Effector memory CD8-positive, alpha-beta T cell (primary cell): ENCODE measurements around the gene MAP2.

Experiments used
- ATAC-seq: fragments of 150-1000 bp; cut with Tn5 transposase; replicated peaks from 2 replicates; pipeline ENCODE4 v1.10.0; 2021; ENCODE audit warnings: mild to moderate bottlenecking, moderate library complexity
- DNase-seq, 3 experiments: peaks; one replicate each; pipeline ENCODE4 v3.0.0; 2021
- H3K27ac Mint-ChIP-seq, 2 donors: one replicate each; pipeline ENCODE4 v1.8.0; 2022; ENCODE audit warnings: mild to moderate bottlenecking in 2 of 2, mixed read lengths in 2 of 2, moderate library complexity in 2 of 2
- H3K27me3 Mint-ChIP-seq, 2 donors: one replicate each; pipeline ENCODE4 v1.8.0; 2022; ENCODE audit warnings: mixed read lengths in 2 of 2
- H3K36me3 Mint-ChIP-seq: one replicate; pipeline ENCODE4 v1.8.0; 2022; ENCODE audit warnings: mild to moderate bottlenecking, moderate library complexity, mixed read lengths; ENCODE audit not compliant: insufficient read depth
- H3K4me1 Mint-ChIP-seq, 2 donors: one replicate each; pipeline ENCODE4 v1.8.0; 2022; ENCODE audit warnings: low read depth in 2 of 2, mixed read lengths in 2 of 2
- H3K4me3 Mint-ChIP-seq, 2 donors: one replicate each; pipeline ENCODE4 v1.8.0; 2022; ENCODE audit warnings: mild to moderate bottlenecking in 2 of 2, mixed read lengths in 2 of 2, moderate library complexity in 2 of 2
- H3K9me3 Mint-ChIP-seq, 2 donors: one replicate each; pipeline ENCODE4 v1.8.0; 2022; ENCODE audit warnings: mixed read lengths in 2 of 2

MAP2 gene

DNA sequence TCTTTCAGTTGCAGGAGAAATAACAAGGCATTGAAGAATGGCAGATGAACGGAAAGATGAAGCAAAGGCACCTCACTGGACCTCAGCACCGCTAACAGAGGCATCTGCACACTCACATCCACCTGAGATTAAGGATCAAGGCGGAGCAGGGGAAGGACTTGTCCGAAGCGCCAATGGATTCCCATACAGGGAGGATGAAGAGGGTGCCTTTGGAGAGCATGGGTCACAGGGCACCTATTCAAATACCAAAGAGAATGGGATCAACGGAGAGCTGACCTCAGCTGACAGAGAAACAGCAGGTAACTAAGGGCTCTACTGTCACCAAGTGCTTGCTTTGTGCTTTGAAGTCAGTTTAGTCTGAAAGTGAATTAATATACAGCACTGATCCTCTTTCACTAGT lies 229.3 kb downstream of the MAP2 start:
- Mint-ChIP-seq H3K9me3 (no peaks in the 10 kb centered on the region), H3K4me3 (no peak overlapping the region), H3K27ac (no peak overlapping the region), H3K4me1 (no peaks in the 10 kb centered on the region), H3K27me3 (no peaks in the 10 kb centered on the region), H3K36me3 (no peaks in the 10 kb centered on the region)
- no peak for ATAC-seq
- DNase-seq, result no peak

DNA sequence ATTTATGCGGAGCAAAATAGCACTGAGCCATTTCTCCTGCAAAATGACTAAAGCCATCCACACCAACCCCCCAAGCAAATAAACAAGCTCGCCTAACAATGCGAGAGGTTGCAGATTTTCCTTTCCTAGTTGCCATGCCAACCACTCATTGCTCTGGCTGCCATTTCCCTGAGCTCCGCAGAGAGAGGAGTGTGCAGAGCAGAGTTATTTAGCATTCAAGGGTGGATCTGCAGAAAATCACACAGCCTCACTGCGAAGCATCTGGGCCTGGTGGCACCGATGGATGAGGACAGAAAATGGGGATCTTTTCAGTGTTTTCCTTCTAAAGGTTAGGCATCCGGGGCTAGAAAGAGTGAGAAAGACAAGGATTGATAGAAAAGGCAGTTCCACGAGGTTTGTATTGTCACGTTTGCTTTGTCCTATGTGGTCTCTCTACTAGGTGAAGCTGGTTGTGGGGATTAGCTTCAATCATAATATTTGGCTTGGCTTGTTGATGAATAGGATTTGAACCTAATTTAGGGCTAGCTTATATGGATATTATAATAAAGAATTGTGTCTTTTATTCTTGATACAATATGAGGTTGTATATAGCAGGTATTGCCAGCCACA lies 237.5 kb downstream of the MAP2 start:
- Mint-ChIP-seq H3K27ac (no peak overlapping the region), H3K4me1 (no peaks in the 10 kb centered on the region), H3K9me3 (peaks cover 0 to 2% of the 10 kb centered on the region in 2 donors), H3K36me3 (no peaks in the 10 kb centered on the region), H3K4me3 (no peak overlapping the region), H3K27me3 (no peaks in the 10 kb centered on the region)
- no peak for ATAC-seq
- DNase-seq, result no peak

DNA sequence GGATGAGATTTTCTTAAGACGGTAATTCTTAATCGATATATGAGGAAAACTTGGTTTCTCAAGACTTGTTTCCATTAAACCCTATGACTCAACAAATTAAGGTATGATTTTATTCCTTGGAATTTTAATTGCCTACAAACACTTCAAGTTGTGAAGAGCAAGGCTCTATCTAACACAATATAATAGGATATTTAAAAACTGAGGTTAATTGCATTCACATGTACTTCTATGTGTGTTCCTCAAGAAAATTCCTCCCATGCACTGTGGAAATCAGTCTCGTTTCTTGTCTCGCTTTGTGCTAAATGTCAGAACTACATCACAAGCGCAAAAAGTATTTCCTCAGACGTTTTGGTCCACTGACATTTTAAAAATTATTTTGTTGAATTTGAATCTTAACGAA lies 238.2 kb downstream of the MAP2 start:
- no peak overlapping the region for H3K4me3 Mint-ChIP-seq
- no peak overlapping the region for H3K27ac Mint-ChIP-seq
- DNase-seq (no peak), ATAC-seq (no peak)
- H3K27me3 Mint-ChIP-seq, result no peaks in the 10 kb centered on the region
- peaks cover 0 to 2% of the 10 kb centered on the region in 2 donors for H3K9me3 Mint-ChIP-seq
- H3K4me1 Mint-ChIP-seq, result no peaks in the 10 kb centered on the region
- no peaks in the 10 kb centered on the region for H3K36me3 Mint-ChIP-seq

DNA sequence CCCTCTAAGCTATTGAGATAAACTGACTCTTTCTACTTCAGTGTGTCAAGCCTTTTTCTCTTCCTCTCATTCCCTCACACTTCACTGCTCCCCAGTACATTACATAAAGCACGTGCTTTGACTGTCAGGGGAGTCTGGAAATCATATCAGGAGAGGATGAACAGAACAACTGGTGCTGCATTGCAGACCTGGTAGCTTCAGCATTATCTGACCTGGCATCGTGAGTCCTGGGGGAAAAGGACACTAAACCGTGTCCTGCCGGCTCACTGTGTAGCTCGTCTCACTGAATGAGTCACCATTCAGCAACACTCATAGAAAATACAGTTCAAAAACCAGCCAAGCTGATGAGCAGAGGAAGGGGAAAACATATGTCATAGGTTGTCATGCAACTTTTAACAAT lies 239.3 kb downstream of the MAP2 start:
- Mint-ChIP-seq H3K4me3 (no peak overlapping the region), H3K9me3 (peaks cover 0 to 2% of the 10 kb centered on the region in 2 donors), H3K27ac (no peak overlapping the region), H3K4me1 (no peaks in the 10 kb centered on the region), H3K27me3 (no peaks in the 10 kb centered on the region), H3K36me3 (no peaks in the 10 kb centered on the region)
- ATAC-seq (no peak), DNase-seq (no peak)

DNA sequence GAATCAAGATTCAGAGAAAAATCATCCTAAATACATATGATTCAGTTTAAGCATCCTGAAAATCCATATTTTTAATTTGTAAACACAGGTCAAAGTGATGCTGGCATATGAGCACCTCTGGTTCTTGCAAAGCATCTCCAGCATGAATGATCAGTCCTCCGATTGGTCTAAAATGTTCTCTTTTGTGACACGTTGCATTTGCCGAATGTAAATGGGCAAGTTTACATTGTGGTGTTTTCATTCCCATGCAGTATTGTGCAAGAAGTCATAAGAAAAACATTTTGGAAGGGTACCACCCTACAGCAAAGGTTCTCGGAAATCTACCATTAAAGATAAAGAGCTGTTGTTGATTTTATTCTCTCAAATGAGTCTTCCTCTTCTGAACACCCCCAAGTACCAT lies 239.8 kb downstream of the MAP2 start:
- Mint-ChIP-seq H3K36me3 (no peaks in the 10 kb centered on the region), H3K27ac (no peak overlapping the region), H3K9me3 (peaks cover 0 to 2% of the 10 kb centered on the region in 2 donors), H3K27me3 (no peaks in the 10 kb centered on the region), H3K4me3 (no peak overlapping the region), H3K4me1 (no peaks in the 10 kb centered on the region)
- no peak for ATAC-seq
- no peak for DNase-seq

DNA sequence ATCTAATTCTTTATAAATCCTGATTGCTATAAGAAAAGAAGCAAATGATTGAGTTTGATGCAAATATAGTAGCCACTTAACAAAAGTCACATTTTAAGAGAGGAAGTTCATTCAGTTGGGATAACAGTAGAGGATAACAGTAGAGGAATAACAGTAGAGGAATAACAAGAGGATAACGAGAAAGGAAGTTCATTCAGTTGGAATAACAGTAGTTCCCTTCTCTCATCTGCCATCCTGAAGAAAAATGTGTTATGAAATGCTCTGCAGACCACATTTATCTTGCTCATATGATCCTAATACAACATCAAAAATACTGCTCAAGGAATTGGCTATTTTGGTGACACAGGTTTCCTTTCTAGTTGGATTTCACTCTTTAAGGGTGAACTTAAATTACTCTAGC lies 242.4 kb downstream of the MAP2 start:
- Mint-ChIP-seq H3K4me1 (no peaks in the 10 kb centered on the region), H3K27me3 (no peaks in the 10 kb centered on the region), H3K36me3 (no peaks in the 10 kb centered on the region), H3K27ac (no peak overlapping the region), H3K9me3 (peaks cover 0 to 3% of the 10 kb centered on the region in 2 donors), H3K4me3 (no peak overlapping the region)
- DNase-seq (no peak), ATAC-seq (no peak)

DNA sequence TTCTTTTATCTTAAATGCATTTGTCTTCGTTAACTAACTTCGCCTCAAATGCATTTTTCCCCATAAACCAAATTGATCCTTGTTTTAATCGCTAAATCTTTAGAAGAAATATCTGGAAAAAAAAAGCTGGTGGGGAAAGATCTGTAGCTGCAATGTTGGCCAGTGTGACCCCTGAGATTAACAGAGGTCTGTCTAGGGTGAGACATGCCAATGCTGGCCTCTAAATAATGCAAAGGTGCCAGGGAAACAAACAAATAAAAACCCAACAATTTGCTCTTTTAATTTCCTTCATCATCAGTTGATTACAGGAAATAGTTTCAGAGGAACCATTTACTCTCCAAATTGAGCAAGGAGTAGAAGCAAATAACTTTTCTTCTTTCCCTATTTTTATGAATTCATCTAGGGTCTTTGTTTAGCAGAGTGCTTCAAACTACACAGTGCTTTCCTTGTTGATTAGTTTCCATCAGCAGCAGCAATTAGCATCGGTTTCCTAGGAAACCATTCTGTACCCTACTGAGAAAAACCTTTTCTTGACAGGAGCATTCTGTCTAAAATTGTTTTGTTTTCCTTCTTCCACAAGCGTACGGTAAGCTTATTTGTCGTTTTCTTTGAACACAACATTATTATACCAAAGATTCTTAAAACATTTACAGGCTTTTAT lies 247.3 kb downstream of the MAP2 start:
- Mint-ChIP-seq H3K4me1 (no peaks in the 10 kb centered on the region), H3K9me3 (peaks cover 4 to 5% of the 10 kb centered on the region in 2 donors), H3K27me3 (no peaks in the 10 kb centered on the region), H3K36me3 (no peaks in the 10 kb centered on the region), H3K4me3 (no peak overlapping the region), H3K27ac (no peak overlapping the region)
- ATAC-seq (no peak), DNase-seq (no peak)

DNA sequence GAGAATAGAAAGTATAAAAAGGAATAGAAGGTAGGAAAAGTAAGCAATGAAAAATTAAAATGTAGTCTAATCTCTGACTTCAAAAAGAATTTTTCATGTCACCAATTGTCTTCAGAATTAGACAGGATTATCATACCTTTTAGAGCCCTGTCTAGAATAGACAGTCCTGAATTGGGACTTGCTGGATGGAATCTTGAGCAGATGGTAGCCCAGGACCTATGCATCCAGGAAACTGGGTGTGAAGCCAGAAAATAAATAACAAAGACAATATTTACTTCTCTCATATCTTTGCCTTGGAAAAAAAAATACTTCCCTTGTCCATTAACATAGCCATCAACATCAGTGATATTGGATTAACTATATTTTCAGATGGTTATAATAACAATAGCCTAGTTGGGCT lies 250.0 kb downstream of the MAP2 start:
- H3K4me3 Mint-ChIP-seq, result no peak overlapping the region
- no peaks in the 10 kb centered on the region for H3K4me1 Mint-ChIP-seq
- H3K36me3 Mint-ChIP-seq, result no peaks in the 10 kb centered on the region
- DNase-seq (no peak), ATAC-seq (no peak)
- peaks cover 5 to 7% of the 10 kb centered on the region in 2 donors for H3K9me3 Mint-ChIP-seq
- no peak overlapping the region for H3K27ac Mint-ChIP-seq
- no peaks in the 10 kb centered on the region for H3K27me3 Mint-ChIP-seq

DNA sequence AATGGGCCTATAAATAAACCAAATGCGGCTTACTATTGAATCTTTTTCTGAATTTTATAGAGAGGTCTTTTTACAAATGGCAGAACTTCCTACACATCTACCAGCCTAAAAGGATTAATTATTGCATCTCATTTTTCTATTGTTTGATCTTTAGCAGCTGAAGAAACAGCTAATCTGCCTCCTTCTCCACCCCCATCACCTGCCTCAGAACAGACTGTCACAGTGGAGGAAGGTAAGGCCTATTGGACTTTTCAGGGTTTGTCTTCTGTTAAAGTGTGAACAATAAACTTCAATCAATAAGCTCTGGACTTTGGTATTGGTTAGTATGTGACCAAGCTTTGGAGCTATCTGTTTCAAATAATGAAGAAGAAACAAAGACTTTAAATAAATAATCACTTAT lies 256.7 kb downstream of the MAP2 start:
- Mint-ChIP-seq H3K36me3 (no peaks in the 10 kb centered on the region), H3K4me3 (no peak overlapping the region), H3K9me3 (peaks cover 2 to 7% of the 10 kb centered on the region in 2 donors), H3K27me3 (no peaks in the 10 kb centered on the region), H3K4me1 (no peaks in the 10 kb centered on the region), H3K27ac (no peak overlapping the region)
- ATAC-seq (no peak), DNase-seq (no peak)

DNA sequence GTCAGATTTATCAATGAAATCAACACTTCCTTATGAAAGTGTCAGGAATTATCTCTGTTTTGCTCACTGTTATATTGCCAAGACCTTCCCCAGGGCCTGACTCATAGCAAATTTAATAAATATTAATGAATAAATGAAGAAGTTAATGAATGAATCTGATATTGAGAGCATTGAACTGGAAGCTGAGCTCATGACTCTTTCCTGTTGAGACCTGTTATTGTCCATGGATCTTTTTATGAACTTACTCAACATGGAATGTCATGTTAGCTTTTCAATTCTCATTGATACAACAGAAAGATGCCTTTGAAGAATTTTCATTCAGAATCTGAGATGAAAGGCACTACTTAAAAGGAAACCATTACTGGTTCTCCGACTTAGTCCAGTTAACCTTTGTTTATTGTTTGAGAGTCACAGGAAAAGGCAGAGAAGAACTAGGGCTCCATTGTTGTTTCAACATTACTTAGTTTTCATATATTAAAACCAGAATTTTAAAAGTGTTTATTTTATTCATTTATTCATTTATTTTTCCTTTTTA lies 257.4 kb downstream of the MAP2 start:
- no peak for DNase-seq
- Mint-ChIP-seq H3K9me3 (peaks cover 0 to 2% of the 10 kb centered on the region in 2 donors), H3K36me3 (no peaks in the 10 kb centered on the region), H3K27me3 (no peaks in the 10 kb centered on the region), H3K4me1 (no peaks in the 10 kb centered on the region), H3K4me3 (no peak overlapping the region), H3K27ac (no peak overlapping the region)
- ATAC-seq, result no peak

DNA sequence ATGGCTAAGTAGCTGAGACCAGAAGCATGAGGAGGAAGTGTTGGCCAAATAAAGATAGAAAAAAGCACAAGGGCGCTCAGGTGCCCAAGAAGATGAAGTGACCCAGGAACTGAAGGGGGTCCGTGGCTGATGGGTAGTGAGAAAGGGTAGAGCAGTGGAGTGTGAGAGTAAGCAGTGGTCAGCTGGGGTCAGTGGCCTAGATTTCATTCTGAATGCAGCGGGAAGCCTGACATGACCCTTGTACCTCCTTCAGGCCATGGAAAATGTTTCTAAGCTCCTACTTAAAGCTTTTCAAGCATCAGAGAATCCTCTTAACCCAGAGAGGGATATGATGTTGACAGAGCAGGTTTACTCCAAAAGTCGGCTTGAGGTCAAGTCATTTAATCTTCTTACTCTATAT lies 258.8 kb downstream of the MAP2 start:
- Mint-ChIP-seq H3K27ac (no peak overlapping the region), H3K27me3 (no peaks in the 10 kb centered on the region), H3K4me3 (no peak overlapping the region), H3K9me3 (no peaks in the 10 kb centered on the region), H3K36me3 (no peaks in the 10 kb centered on the region), H3K4me1 (no peaks in the 10 kb centered on the region)
- DNase-seq (no peak), ATAC-seq (no peak)

DNA sequence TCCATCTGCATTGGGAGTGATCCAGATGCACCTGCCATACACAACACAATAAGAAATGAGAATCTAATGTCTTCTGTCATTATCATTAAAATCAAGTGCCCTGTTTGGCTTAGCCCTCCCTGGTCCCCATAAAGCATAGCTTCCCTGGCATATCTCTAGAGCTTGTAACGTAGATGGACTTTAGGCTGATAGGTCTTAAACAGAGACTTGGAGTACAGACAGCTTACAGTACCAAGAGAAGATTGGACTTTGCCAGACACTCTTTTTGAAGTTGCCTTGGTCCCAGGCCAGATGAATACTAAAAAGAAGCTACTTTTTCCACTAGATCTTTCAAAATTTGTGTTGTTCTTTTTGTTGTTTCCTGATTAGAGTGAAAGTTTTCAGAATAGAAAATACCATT lies 261.5 kb downstream of the MAP2 start:
- DNase-seq (no peak), ATAC-seq (no peak)
- no peaks in the 10 kb centered on the region for H3K9me3 Mint-ChIP-seq
- H3K36me3 Mint-ChIP-seq, result peaks cover 1% of the 10 kb centered on the region
- H3K27me3 Mint-ChIP-seq, result no peaks in the 10 kb centered on the region
- no peaks in the 10 kb centered on the region for H3K4me1 Mint-ChIP-seq
- no peak overlapping the region for H3K4me3 Mint-ChIP-seq
- H3K27ac Mint-ChIP-seq, result no peak overlapping the region

DNA sequence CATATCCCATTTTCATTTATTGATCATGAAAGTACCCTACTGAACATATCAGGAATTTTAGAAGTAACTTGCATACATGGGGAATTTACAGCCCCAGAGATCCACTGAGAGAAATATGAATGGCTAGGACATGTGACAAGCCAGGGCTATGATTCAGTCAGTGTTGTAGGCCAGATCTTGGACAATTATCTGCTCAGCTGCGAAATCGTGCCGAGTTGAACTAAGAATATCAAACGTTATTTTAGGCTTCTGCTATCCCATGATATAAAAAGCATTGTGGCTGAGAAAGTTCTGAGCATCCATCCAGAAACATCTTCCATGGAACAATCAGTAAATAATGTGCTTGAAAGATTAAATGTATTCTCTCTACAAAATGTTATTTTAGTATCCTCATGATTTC lies 262.1 kb downstream of the MAP2 start:
- H3K9me3 Mint-ChIP-seq, result no peaks in the 10 kb centered on the region
- H3K27ac Mint-ChIP-seq, result no peak overlapping the region
- DNase-seq (no peak), ATAC-seq (no peak)
- no peaks in the 10 kb centered on the region for H3K4me1 Mint-ChIP-seq
- no peaks in the 10 kb centered on the region for H3K27me3 Mint-ChIP-seq
- H3K36me3 Mint-ChIP-seq, result peaks cover 4% of the 10 kb centered on the region
- no peak overlapping the region for H3K4me3 Mint-ChIP-seq

DNA sequence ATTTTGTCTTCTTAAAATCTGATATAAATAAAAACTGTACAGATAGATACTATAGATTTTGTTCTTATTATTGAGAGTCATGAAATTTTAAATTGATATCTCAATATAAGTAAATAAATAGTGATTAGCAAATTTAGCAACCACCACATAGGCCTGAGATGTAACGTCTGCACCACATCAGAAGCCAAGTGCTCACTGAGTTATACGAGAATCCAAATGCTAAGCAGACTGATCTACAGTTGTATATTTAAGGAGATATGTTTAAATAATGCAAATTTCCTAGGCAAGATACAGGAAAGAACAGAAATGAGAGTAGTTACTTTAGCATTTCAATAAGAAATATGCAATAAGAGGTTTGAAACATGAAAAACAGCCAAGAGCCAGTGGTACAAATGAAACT lies 262.6 kb downstream of the MAP2 start:
- Mint-ChIP-seq H3K4me3 (no peak overlapping the region), H3K4me1 (no peaks in the 10 kb centered on the region), H3K27me3 (no peaks in the 10 kb centered on the region), H3K36me3 (peaks cover 4% of the 10 kb centered on the region), H3K9me3 (no peaks in the 10 kb centered on the region), H3K27ac (no peak overlapping the region)
- DNase-seq (no peak), ATAC-seq (no peak)
